ENCODE results near the gene LCLAT1. TPM values are rescaled to one million over a fixed set of nuclear protein-coding genes. Genes with fewer than 3 reads are reported as not detected.

The LCLAT1 gene
- polyA plus RNA-seq, 1 donor (not counting 4 experiments of a cell fraction or from before 2014, with no cell fraction given), result 17.1 TPM

GRCh38 chr2:30441023-30441422 is 6.0 kb upstream of the LCLAT1 start:
- no peak overlapping the region for H3K27ac ChIP-seq (ENCODE audit: control insufficient read depth, insufficient read depth, low read length)
- dilution Hi-C loops (cut with MboI; ENCODE audit: extremely low pct_ligation_motif_present, low sequenced_read_pairs), result no loop called here

DNA sequence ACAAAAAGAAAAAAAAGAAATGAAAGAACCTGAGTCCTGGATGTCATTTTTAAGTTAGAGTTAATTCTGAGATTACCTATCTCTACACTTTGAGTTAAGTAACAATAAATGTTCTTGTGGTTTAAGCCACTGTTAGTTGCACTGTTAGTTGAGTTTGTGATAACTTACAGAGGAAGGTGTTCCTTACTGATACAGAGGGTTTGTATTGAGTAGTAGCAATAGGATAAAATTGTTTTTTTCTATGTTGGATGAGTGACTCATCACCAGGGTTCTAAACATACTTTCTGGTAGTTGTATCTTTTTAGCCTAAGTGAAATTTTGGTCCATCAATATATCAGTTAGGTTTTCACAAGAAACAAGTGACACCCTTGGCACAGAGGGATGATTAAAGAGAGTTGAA is 4.0 kb upstream of the LCLAT1 start:
- Histone ChIP-seq H2AFZ (ENCODE audit: control insufficient read depth, low read length) (no peak overlapping the region), H3K9ac (ENCODE audit: control insufficient read depth, extremely low read depth, insufficient read depth, low read length) (no peak overlapping the region), H3K9me3 (ENCODE audit: control insufficient read depth, low read depth, low read length) (no peaks in the 10 kb centered on the region), H3K4me3 (ENCODE audit: control insufficient read depth in 2 of 3, extremely low read depth in 1 of 3, insufficient read depth in 2 of 3, low read depth in 1 of 3, low read length in 3 of 3) (no peak overlapping the region), H3K36me3 (ENCODE audit: control insufficient read depth in 2 of 2, extremely low read depth in 1 of 2, insufficient read depth in 2 of 2, low read length in 2 of 2) (no peaks in the 10 kb centered on the region), H3K27ac (ENCODE audit: control insufficient read depth, insufficient read depth, low read length) (no peak overlapping the region), H3K9me1 (ENCODE audit: control insufficient read depth, extremely low read depth, insufficient read depth, low read length) (no peaks in the 10 kb centered on the region), H3K27me3 (ENCODE audit: control insufficient read depth, extremely low read depth, insufficient read depth, low read length) (no peaks in the 10 kb centered on the region), H3K4me1 (ENCODE audit: control insufficient read depth, extremely low read depth, insufficient read depth, low read length) (peaks cover 3% of the 10 kb centered on the region), H4K20me1 (ENCODE audit: control insufficient read depth, extremely low read depth, insufficient read depth, low read length) (no peaks in the 10 kb centered on the region), H3K4me2 (ENCODE audit: control insufficient read depth, extremely low read depth, insufficient read depth, low read depth, low read length) (no peak overlapping the region), H3K79me2 (ENCODE audit: control insufficient read depth, insufficient read depth, low read length) (peaks cover 10% of the 10 kb centered on the region)
- FAIRE-seq, result no peak
- no peak for DNase-seq (ENCODE audit: low read depth, low spot score)
- dilution Hi-C loops (cut with MboI; ENCODE audit: extremely low pct_ligation_motif_present, low sequenced_read_pairs), result no loop called here
- TF ChIP-seq EZH2 (IDR thresholded peaks at IDR 0.05; ENCODE audit: low read length), result no peak
- TF ChIP-seq, protein P1, sequence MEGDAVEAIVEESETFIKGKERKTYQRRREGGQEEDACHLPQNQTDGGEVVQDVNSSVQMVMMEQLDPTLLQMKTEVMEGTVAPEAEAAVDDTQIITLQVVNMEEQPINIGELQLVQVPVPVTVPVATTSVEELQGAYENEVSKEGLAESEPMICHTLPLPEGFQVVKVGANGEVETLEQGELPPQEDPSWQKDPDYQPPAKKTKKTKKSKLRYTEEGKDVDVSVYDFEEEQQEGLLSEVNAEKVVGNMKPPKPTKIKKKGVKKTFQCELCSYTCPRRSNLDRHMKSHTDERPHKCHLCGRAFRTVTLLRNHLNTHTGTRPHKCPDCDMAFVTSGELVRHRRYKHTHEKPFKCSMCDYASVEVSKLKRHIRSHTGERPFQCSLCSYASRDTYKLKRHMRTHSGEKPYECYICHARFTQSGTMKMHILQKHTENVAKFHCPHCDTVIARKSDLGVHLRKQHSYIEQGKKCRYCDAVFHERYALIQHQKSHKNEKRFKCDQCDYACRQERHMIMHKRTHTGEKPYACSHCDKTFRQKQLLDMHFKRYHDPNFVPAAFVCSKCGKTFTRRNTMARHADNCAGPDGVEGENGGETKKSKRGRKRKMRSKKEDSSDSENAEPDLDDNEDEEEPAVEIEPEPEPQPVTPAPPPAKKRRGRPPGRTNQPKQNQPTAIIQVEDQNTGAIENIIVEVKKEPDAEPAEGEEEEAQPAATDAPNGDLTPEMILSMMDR (optimal IDR thresholded peaks at IDR 0.05 in 1 of 3, IDR thresholded peaks at IDR 0.05 in 1 of 3, conservative IDR thresholded peaks at IDR 0.05 in 1 of 3; ENCODE audit: extremely low read depth in 1 of 3, insufficient read depth in 2 of 3, low read length in 3 of 3), result no peak

More at GRCh38 chr2:30441023-30441422, 6.0 kb upstream of the LCLAT1 start:
- no peak for DNase-seq (ENCODE audit: low read depth, low spot score)
- Histone ChIP-seq H3K9ac (ENCODE audit: control insufficient read depth, extremely low read depth, insufficient read depth, low read length) (no peak overlapping the region), H3K4me3 (ENCODE audit: control insufficient read depth in 2 of 3, extremely low read depth in 1 of 3, insufficient read depth in 2 of 3, low read depth in 1 of 3, low read length in 3 of 3) (no peak overlapping the region), H3K4me2 (ENCODE audit: control insufficient read depth, extremely low read depth, insufficient read depth, low read depth, low read length) (no peak overlapping the region), H3K36me3 (ENCODE audit: control insufficient read depth in 2 of 2, extremely low read depth in 1 of 2, insufficient read depth in 2 of 2, low read length in 2 of 2) (no peaks in the 10 kb centered on the region), H3K9me1 (ENCODE audit: control insufficient read depth, extremely low read depth, insufficient read depth, low read length) (no peaks in the 10 kb centered on the region), H3K79me2 (ENCODE audit: control insufficient read depth, insufficient read depth, low read length) (no peaks in the 10 kb centered on the region), H3K27me3 (ENCODE audit: control insufficient read depth, extremely low read depth, insufficient read depth, low read length) (no peaks in the 10 kb centered on the region), H2AFZ (ENCODE audit: control insufficient read depth, low read length) (no peak overlapping the region), H3K4me1 (ENCODE audit: control insufficient read depth, extremely low read depth, insufficient read depth, low read length) (no peaks in the 10 kb centered on the region), H4K20me1 (ENCODE audit: control insufficient read depth, extremely low read depth, insufficient read depth, low read length) (no peaks in the 10 kb centered on the region), H3K9me3 (ENCODE audit: control insufficient read depth, low read depth, low read length) (no peaks in the 10 kb centered on the region)
- no peak for FAIRE-seq
- TF ChIP-seq, protein P1 (optimal IDR thresholded peaks at IDR 0.05 in 1 of 3, IDR thresholded peaks at IDR 0.05 in 1 of 3, conservative IDR thresholded peaks at IDR 0.05 in 1 of 3; ENCODE audit: extremely low read depth in 1 of 3, insufficient read depth in 2 of 3, low read length in 3 of 3), result no peak
- TF ChIP-seq EZH2 (IDR thresholded peaks at IDR 0.05; ENCODE audit: low read length), result no peak
